HL-60 (cell line): ENCODE results near the gene AP2B1.

ENCODE experiments used
- DNase-seq, 2 experiments: peaks; one replicate each; pipeline ENCODE4 v3.0.0-alpha.2; 2010 to 2020; ENCODE audit warnings: low read depth in 1 of 2, low spot score in 1 of 2
- H3K27ac ChIP-seq: fragments of 250-450 bp; sonication (Bioruptor Pico); replicated peaks from 2 replicates; pipeline ENCODE4 v1.5.1; 2020; ENCODE audit warnings: mild to moderate bottlenecking, moderate library complexity
- H3K27me3 ChIP-seq: fragments of 250-450 bp; sonication (Bioruptor Pico); 2 replicates; pipeline ENCODE4 v1.5.1; 2021; ENCODE audit warnings: mild to moderate bottlenecking, moderate library complexity; ENCODE audit not compliant: insufficient read depth, poor library complexity, severe bottlenecking
- H3K4me3 ChIP-seq: replicated peaks from 2 replicates; pipeline ENCODE4 v1.5.1; 2011; ENCODE audit warnings: mild to moderate bottlenecking, control low read depth, low read length; ENCODE audit not compliant: insufficient read depth
- GABPA ChIP-seq: IDR thresholded peaks from 2 replicates; pipeline ENCODE4 v1.6.1; 2012; ENCODE audit warnings: low read depth
- POLR2AphosphoS5 ChIP-seq: IDR thresholded peaks from 2 replicates; pipeline ENCODE4 v1.6.1; 2012; ENCODE audit warnings: low read depth
- SPI1 ChIP-seq: IDR thresholded peaks from 2 replicates; pipeline ENCODE4 v1.6.1; 2012; ENCODE audit warnings: low read depth, mild to moderate bottlenecking, borderline replicate concordance
- TF ChIP-seq, protein P1 (sequence below): IDR thresholded peaks from 2 replicates; pipeline ENCODE4 v1.6.1; 2012; ENCODE audit warnings: low read depth; ENCODE audit not compliant: insufficient replicate concordance
- TF ChIP-seq, protein P2 (sequence below): IDR thresholded peaks from one replicate; pipeline ENCODE4 v1.5.1; 2011; ENCODE audit warnings: low read length, control low read depth, inconsistent platforms; ENCODE audit not compliant: insufficient read depth

Gene AP2B1

DNA sequence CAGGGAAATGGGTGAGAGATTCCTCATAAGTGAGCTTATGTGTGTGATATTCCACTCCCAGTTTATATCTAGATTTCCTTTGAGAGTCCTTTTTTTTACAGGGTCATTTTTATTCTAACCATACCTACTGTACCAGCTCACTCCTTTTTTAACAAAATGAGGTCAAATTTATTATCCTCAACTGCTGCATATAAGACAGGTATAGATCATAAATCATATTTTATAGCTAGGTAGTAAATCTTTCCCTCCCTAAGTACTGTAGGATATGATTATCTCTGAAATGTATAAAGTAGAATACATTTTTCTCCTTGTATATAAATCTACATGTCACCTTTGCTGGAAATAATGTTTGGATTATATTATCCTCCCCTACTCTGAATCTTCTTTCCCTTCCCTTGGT is 31.5 kb downstream of the AP2B1 start:
- TF ChIP-seq, protein P1, sequence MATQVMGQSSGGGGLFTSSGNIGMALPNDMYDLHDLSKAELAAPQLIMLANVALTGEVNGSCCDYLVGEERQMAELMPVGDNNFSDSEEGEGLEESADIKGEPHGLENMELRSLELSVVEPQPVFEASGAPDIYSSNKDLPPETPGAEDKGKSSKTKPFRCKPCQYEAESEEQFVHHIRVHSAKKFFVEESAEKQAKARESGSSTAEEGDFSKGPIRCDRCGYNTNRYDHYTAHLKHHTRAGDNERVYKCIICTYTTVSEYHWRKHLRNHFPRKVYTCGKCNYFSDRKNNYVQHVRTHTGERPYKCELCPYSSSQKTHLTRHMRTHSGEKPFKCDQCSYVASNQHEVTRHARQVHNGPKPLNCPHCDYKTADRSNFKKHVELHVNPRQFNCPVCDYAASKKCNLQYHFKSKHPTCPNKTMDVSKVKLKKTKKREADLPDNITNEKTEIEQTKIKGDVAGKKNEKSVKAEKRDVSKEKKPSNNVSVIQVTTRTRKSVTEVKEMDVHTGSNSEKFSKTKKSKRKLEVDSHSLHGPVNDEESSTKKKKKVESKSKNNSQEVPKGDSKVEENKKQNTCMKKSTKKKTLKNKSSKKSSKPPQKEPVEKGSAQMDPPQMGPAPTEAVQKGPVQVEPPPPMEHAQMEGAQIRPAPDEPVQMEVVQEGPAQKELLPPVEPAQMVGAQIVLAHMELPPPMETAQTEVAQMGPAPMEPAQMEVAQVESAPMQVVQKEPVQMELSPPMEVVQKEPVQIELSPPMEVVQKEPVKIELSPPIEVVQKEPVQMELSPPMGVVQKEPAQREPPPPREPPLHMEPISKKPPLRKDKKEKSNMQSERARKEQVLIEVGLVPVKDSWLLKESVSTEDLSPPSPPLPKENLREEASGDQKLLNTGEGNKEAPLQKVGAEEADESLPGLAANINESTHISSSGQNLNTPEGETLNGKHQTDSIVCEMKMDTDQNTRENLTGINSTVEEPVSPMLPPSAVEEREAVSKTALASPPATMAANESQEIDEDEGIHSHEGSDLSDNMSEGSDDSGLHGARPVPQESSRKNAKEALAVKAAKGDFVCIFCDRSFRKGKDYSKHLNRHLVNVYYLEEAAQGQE = no peak
- TF ChIP-seq GABPA = no peak
- TF ChIP-seq, protein P2, sequence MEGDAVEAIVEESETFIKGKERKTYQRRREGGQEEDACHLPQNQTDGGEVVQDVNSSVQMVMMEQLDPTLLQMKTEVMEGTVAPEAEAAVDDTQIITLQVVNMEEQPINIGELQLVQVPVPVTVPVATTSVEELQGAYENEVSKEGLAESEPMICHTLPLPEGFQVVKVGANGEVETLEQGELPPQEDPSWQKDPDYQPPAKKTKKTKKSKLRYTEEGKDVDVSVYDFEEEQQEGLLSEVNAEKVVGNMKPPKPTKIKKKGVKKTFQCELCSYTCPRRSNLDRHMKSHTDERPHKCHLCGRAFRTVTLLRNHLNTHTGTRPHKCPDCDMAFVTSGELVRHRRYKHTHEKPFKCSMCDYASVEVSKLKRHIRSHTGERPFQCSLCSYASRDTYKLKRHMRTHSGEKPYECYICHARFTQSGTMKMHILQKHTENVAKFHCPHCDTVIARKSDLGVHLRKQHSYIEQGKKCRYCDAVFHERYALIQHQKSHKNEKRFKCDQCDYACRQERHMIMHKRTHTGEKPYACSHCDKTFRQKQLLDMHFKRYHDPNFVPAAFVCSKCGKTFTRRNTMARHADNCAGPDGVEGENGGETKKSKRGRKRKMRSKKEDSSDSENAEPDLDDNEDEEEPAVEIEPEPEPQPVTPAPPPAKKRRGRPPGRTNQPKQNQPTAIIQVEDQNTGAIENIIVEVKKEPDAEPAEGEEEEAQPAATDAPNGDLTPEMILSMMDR = no peak
- no peak for TF ChIP-seq POLR2AphosphoS5
- no peak for TF ChIP-seq SPI1
- DNase-seq = no peak
- no peak overlapping the region for H3K4me3 ChIP-seq
- no peaks in the 10 kb centered on the region for H3K27me3 ChIP-seq
- H3K27ac ChIP-seq = no peak overlapping the region

DNA sequence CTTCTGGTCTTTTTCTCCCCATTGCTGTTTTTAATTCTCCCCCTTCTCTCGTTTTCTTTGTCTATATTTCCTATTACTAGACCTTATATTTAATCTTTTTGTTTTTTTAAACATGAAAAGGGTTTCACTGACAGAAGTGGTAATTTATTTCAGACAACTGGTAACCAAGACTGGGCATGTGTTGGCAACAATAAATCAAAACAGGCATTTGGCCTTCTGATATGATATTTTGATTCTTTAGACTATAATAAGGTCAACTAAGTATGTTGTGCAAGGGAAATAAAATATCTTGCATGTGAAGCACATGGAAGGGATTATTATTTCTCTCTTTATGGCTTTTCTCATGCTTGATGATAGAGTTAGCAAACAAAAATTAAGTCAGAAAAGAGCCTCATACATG is 34.6 kb downstream of the AP2B1 start:
- H3K4me3 ChIP-seq = no peak overlapping the region
- TF ChIP-seq GABPA (no peak), SPI1 (no peak), POLR2AphosphoS5 (no peak)
- TF ChIP-seq, protein P2 = no peak
- TF ChIP-seq, protein P1 = no peak
- H3K27ac ChIP-seq = no peak overlapping the region
- no peaks in the 10 kb centered on the region for H3K27me3 ChIP-seq
- DNase-seq = no peak

DNA sequence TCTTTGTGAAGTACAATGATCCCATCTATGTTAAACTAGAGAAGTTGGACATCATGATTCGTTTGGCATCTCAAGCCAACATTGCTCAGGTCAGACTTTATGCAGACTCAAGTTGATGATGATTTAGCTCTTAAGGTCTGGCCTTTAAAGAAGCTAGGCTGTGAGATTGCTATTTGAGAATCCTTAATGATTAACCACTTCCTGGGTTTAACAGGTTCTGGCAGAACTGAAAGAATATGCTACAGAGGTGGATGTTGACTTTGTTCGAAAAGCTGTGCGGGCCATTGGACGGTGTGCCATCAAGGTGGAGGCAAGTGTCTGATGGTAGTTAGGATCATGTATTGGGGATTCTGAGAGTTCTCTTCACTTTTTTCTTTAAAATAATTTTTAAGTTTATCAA is 40.3 kb downstream of the AP2B1 start:
- TF ChIP-seq, protein P1 = no peak
- TF ChIP-seq, protein P2 = no peak
- no peak for TF ChIP-seq GABPA
- no peak for TF ChIP-seq SPI1
- no peak for TF ChIP-seq POLR2AphosphoS5
- no peak for DNase-seq
- Histone ChIP-seq H3K27ac (no peak overlapping the region), H3K27me3 (no peaks in the 10 kb centered on the region), H3K4me3 (no peak overlapping the region)
